Fibroblast of lung (primary cell): ENCODE measurements around the gene CDC42EP3.

Source experiments
- CTCF ChIP-seq, 2 donors: IDR thresholded peaks in 1 of 2; conservative IDR thresholded peaks in 1 of 2; 1 replicate in 1 of 2; 2 replicates in 1 of 2; pipeline ENCODE4 v1.5.1; 2011 to 2012; ENCODE audit warnings: low read length in 2 of 2, control low read depth in 1 of 2, inconsistent platforms in 1 of 2, low read depth in 1 of 2, mild to moderate bottlenecking in 1 of 2
- EZH2 ChIP-seq: IDR thresholded peaks from 2 replicates; pipeline ENCODE4 v1.5.1; 2012; ENCODE audit warnings: low read length, control low read depth, mild to moderate bottlenecking; ENCODE audit errors: missing control alignments

GRCh38 chr2:37698931-37699481 lies 27.6 kb upstream of the CDC42EP3 start:
- TF ChIP-seq CTCF (conservative IDR thresholded peaks at IDR 0.05 in 1 of 2, IDR thresholded peaks at IDR 0.05 in 1 of 2; ENCODE audit: low read depth in 1 of 2, low read length in 2 of 2), result no peak
- TF ChIP-seq EZH2, result no peak
